SK-N-SH treated with all-trans-retinoic acid at 6 μM for 48 hours (cell line): ENCODE results near the gene WTAP.

ENCODE experiments used
- BACH2 ChIP-seq: fragments of 250-450 bp; sonication (Bioruptor Pico); IDR thresholded peaks from 2 replicates; pipeline ENCODE4 v1.9.0; 2021; ENCODE audit warnings: mild to moderate bottlenecking, borderline replicate concordance
- CREB5 ChIP-seq: fragments of 250-450 bp; sonication (Bioruptor Pico); IDR thresholded peaks from 2 replicates; pipeline ENCODE4 v1.5.1; 2020; ENCODE audit warnings: low read depth, mild to moderate bottlenecking, moderate library complexity
- CSDC2 ChIP-seq: fragments of 250-450 bp; sonication (Bioruptor Pico); IDR thresholded peaks from 2 replicates; pipeline ENCODE4 v1.5.0; 2020; ENCODE audit warnings: mild to moderate bottlenecking, moderate library complexity
- ISL1 ChIP-seq: fragments of 250-450 bp; sonication (Bioruptor Pico); IDR thresholded peaks from 2 replicates; pipeline ENCODE4 v2.1.2; 2022; ENCODE audit warnings: mild to moderate bottlenecking, moderate library complexity
- PATZ1 ChIP-seq: fragments of 250-450 bp; sonication (Bioruptor Pico); IDR thresholded peaks from 2 replicates; pipeline ENCODE4 v1.8.0; 2020; ENCODE audit warnings: mild to moderate bottlenecking, moderate library complexity, borderline replicate concordance
- POU6F1 ChIP-seq: fragments of 250-450 bp; sonication (Bioruptor Pico); IDR thresholded peaks from 2 replicates; pipeline ENCODE4 v1.8.0; 2021; ENCODE audit warnings: low read depth, mild to moderate bottlenecking, moderate library complexity, borderline replicate concordance
- PPARA ChIP-seq: fragments of 250-450 bp; sonication (Bioruptor Pico); IDR thresholded peaks from 2 replicates; pipeline ENCODE4 v1.5.0; 2020; ENCODE audit warnings: mild to moderate bottlenecking, borderline replicate concordance
- RARB ChIP-seq: fragments of 250-450 bp; sonication (Bioruptor Pico); IDR thresholded peaks from 2 replicates; pipeline ENCODE4 v1.8.0; 2021; ENCODE audit warnings: mild to moderate bottlenecking, moderate library complexity
- SNAI2 ChIP-seq: fragments of 250-450 bp; sonication (Bioruptor Pico); IDR thresholded peaks from 2 replicates; pipeline ENCODE4 v1.5.0; 2020; ENCODE audit warnings: mild to moderate bottlenecking, moderate library complexity
- TCF4 ChIP-seq: fragments of 250-450 bp; sonication (Bioruptor Pico); IDR thresholded peaks from 2 replicates; pipeline ENCODE4 v1.8.0; 2021; ENCODE audit warnings: mild to moderate bottlenecking, moderate library complexity, borderline replicate concordance
- ZC3H10 ChIP-seq: fragments of 250-450 bp; sonication (Bioruptor Pico); IDR thresholded peaks from 2 replicates; pipeline ENCODE4 v1.5.1; 2021; ENCODE audit warnings: mild to moderate bottlenecking, moderate library complexity
- ZFP3 ChIP-seq: fragments of 250-450 bp; sonication (Bioruptor Pico); IDR thresholded peaks from 2 replicates; pipeline ENCODE4 v1.5.0; 2020; ENCODE audit warnings: mild to moderate bottlenecking, moderate library complexity

- TF ChIP-seq RARB (CRISPR knock-in tag) (no peak), ZC3H10 (CRISPR knock-in tag) (no peak), TCF4 (CRISPR knock-in tag) (no peak), PATZ1 (CRISPR knock-in tag) (no peak), BACH2 (CRISPR knock-in tag) (no peak), PPARA (no peak), SNAI2 (CRISPR knock-in tag) (no peak), CSDC2 (CRISPR knock-in tag) (no peak), ISL1 (CRISPR knock-in tag) (no peak), ZFP3 (CRISPR knock-in tag) (no peak), CREB5 (CRISPR knock-in tag) (no peak), POU6F1 (CRISPR knock-in tag) (no peak)
These were observed 12.0 kb downstream of the WTAP start for GRCh38 chr6:159739341-159739740.
